HG03469 (cell line): ENCODE results near the gene PYY.
"Not testable (repeated sequence)": the region's sequence is repeated elsewhere in the genome, so short reads cannot be mapped to it uniquely, and the experiment has no call there.

ENCODE experiments used
- ATAC-seq: cut with Tn5 transposase; IDR thresholded peaks from one replicate; pipeline ENCODE4 v1.9.1; 2021; ENCODE audit warnings: mild to moderate bottlenecking, moderate library complexity, moderate number of reproducible peaks; ENCODE audit not compliant: unreplicated experiment

PYY gene

GRCh38 chr17:43953746-43954145 lies at the start of gene PYY:
TSS of gene PYY (minus strand) at chr17:43953940. CDS start at chr17:43953483, 457 bp downstream.
- ATAC-seq: no peak

- no peak for ATAC-seq
Observed at GRCh38 chr17:44002141-44002848, 48.6 kb upstream of the PYY start.

- ATAC-seq: no peak
Observed at GRCh38 chr17:44001461-44001920, 47.8 kb upstream of the PYY start.

- no peak for ATAC-seq
Observed at GRCh38 chr17:44000871-44001460, 47.2 kb upstream of the PYY start.

- ATAC-seq: no peak
Observed at GRCh38 chr17:44000141-44000860, 46.6 kb upstream of the PYY start.

GRCh38 chr17:43999024-43999423 lies 45.3 kb upstream of the PYY start:
- ATAC-seq: no peak

- ATAC-seq: no peak
Observed at GRCh38 chr17:43998552-43998951, 44.8 kb upstream of the PYY start.

GRCh38 chr17:43997180-43997579 lies 43.4 kb upstream of the PYY start:
- ATAC-seq: not testable (repeated sequence)

- no peak for ATAC-seq
Observed at GRCh38 chr17:43995150-43995471, 41.4 kb upstream of the PYY start.

- ATAC-seq: no peak
Observed at GRCh38 chr17:43994272-43995149, 40.8 kb upstream of the PYY start.

GRCh38 chr17:43992641-43993040 lies 38.9 kb upstream of the PYY start:
- no peak for ATAC-seq

- ATAC-seq: no peak
Observed at GRCh38 chr17:43988301-43988700, 34.6 kb upstream of the PYY start.

GRCh38 chr17:43987131-43988021 lies 33.6 kb upstream of the PYY start:
- no peak for ATAC-seq

- ATAC-seq: no peak
Observed at GRCh38 chr17:43986225-43986981, 32.7 kb upstream of the PYY start.

- no peak for ATAC-seq
Observed at GRCh38 chr17:43984521-43984920, 30.8 kb upstream of the PYY start.

- ATAC-seq: no peak
Observed at GRCh38 chr17:43983515-43984411, 30.0 kb upstream of the PYY start.

GRCh38 chr17:43983196-43983514 lies 29.4 kb upstream of the PYY start:
- no peak for ATAC-seq

- no peak for ATAC-seq
Observed at GRCh38 chr17:43982171-43982570, 28.4 kb upstream of the PYY start.

GRCh38 chr17:43979671-43980070 lies 25.9 kb upstream of the PYY start:
- ATAC-seq: no peak
